Measurements from ENCODE around the gene LTBP4. TPM values are rescaled to one million over a fixed set of nuclear protein-coding genes. Genes with fewer than 3 reads are reported as not detected.
"Not testable (repeated sequence)": the region's sequence is repeated elsewhere in the genome, so short reads cannot be mapped to it uniquely, and the experiment has no call there.

The LTBP4 gene
- total RNA-seq, 1 donor from 2014 or later: 24.7 TPM

GRCh38 chr19:40650749-40651305 is 49.7 kb downstream of the LTBP4 start:
- Histone ChIP-seq H3K79me2 (ENCODE audit: low read depth) (no peaks in the 10 kb centered on the region), H4K20me1 (ENCODE audit: low read depth) (no peaks in the 10 kb centered on the region), H2AFZ (replicated peaks) (no peak overlapping the region), H3F3A (ENCODE audit: low read depth) (no peaks in the 10 kb centered on the region), H3K27me3 (no peaks in the 10 kb centered on the region), H3K4me3 (no peak overlapping the region), H3K9ac (no peak overlapping the region), H3K9me3 (ENCODE audit: low read depth) (no peaks in the 10 kb centered on the region), H3K4me2 (no peak overlapping the region), H3K4me1 (no peaks in the 10 kb centered on the region), H3K36me3 (no peaks in the 10 kb centered on the region), H3K27ac (no peak overlapping the region)
- Mint-ChIP-seq H3K4me1 (peaks cover 3% of the 10 kb centered on the region), H3K4me3 (no peak overlapping the region), H3K27me3 (ENCODE audit: insufficient read depth, low read depth) (peaks cover 7% of the 10 kb centered on the region), H3K9me3 (no peaks in the 10 kb centered on the region), H3K27ac (no peak overlapping the region), H3K36me3 (no peaks in the 10 kb centered on the region)
- DNase-seq (ENCODE audit: low spot score): no peak
- TF ChIP-seq EZH2 (IDR thresholded peaks at IDR 0.05) (no peak), CTCF (IDR thresholded peaks at IDR 0.05) (no peak), EZH2phosphoT487 (IDR thresholded peaks at IDR 0.05) (no peak)

DNA sequence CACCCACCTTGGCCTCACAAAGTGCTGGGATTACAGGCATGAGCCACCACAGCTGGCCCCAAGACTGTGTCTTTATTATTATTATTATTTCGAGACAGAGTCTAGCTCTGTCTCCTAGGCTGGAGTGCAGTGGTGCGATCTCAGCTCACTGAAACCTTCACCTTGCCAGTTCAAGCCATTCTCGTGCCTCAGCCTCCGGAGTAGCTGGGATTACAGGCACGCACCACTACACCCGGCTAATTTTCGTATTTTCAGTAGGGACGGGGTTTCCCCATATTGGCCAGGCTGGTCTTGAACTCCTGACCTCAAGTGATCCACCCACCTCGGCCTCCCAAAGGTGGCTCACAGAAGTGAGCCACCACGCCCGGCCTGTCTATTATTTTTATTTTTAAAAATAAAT is 51.1 kb downstream of the LTBP4 start:
- H3F3A ChIP-seq (ENCODE audit: low read depth); H3K9me3 Mint-ChIP-seq; H3K36me3 ChIP-seq; H3K79me2 ChIP-seq (ENCODE audit: low read depth); H3K9me3 ChIP-seq (ENCODE audit: low read depth); H3K4me2 ChIP-seq; H4K20me1 ChIP-seq (ENCODE audit: low read depth); H3K4me3 Mint-ChIP-seq; H3K27ac ChIP-seq; H3K27ac Mint-ChIP-seq; H3K4me1 Mint-ChIP-seq; H3K4me1 ChIP-seq; H3K36me3 Mint-ChIP-seq; H3K27me3 Mint-ChIP-seq (ENCODE audit: insufficient read depth, low read depth); DNase-seq (ENCODE audit: low spot score); H3K4me3 ChIP-seq; H3K27me3 ChIP-seq; H2AFZ ChIP-seq (replicated peaks); H3K9ac ChIP-seq: not testable (repeated sequence)

DNA sequence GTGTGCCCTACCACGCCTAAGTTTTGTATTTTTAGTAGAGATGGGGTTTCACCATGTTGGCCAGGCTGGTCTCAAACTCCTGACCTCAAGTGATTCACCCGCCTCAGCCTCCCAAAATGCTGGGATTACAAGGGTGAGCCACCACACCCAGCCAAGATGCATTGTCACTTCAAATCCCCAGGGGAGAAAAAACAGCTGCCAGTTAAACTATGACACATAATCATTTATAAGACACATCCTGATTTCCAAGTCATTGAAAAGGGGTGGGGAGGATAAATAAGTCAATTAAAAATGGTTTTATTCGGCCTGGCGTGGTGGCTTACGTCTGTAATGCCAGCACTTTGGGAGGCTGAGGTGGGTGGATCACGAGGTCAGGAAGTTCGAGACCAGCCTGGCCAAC is 54.5 kb downstream of the LTBP4 start:
- H3K27ac Mint-ChIP-seq; H3K4me1 ChIP-seq; H3K36me3 ChIP-seq; H3K4me3 ChIP-seq; H3K4me3 Mint-ChIP-seq; H3K27ac ChIP-seq; H3K9me3 ChIP-seq (ENCODE audit: low read depth); H3K4me1 Mint-ChIP-seq; DNase-seq (ENCODE audit: low spot score); H3K9ac ChIP-seq; H3K4me2 ChIP-seq; H3K9me3 Mint-ChIP-seq; H2AFZ ChIP-seq (replicated peaks); H3K27me3 ChIP-seq; H3F3A ChIP-seq (ENCODE audit: low read depth); H3K36me3 Mint-ChIP-seq; H4K20me1 ChIP-seq (ENCODE audit: low read depth); H3K79me2 ChIP-seq (ENCODE audit: low read depth): not testable (repeated sequence)
- peaks cover 13% of the 10 kb centered on the region for H3K27me3 Mint-ChIP-seq (ENCODE audit: insufficient read depth, low read depth)

GRCh38 chr19:40658031-40658430 is 56.9 kb downstream of the LTBP4 start:
- no peak overlapping the region for H3K4me3 ChIP-seq
- H3K4me1 Mint-ChIP-seq: no peaks in the 10 kb centered on the region
- no peaks in the 10 kb centered on the region for H3K36me3 Mint-ChIP-seq
- no peak for TF ChIP-seq EZH2phosphoT487 (IDR thresholded peaks at IDR 0.05)
- TF ChIP-seq CTCF (IDR thresholded peaks at IDR 0.05): no peak
- TF ChIP-seq EZH2 (IDR thresholded peaks at IDR 0.05): no peak
- H3F3A ChIP-seq (ENCODE audit: low read depth): no peaks in the 10 kb centered on the region
- no peaks in the 10 kb centered on the region for H3K4me1 ChIP-seq
- no peak overlapping the region for H2AFZ ChIP-seq (replicated peaks)
- no peak overlapping the region for H3K27ac ChIP-seq
- H4K20me1 ChIP-seq (ENCODE audit: low read depth): no peaks in the 10 kb centered on the region
- H3K4me2 ChIP-seq: no peak overlapping the region
- no peaks in the 10 kb centered on the region for H3K9me3 Mint-ChIP-seq
- H3K9me3 ChIP-seq (ENCODE audit: low read depth): no peaks in the 10 kb centered on the region
- no peak overlapping the region for H3K9ac ChIP-seq
- no peaks in the 10 kb centered on the region for H3K36me3 ChIP-seq
- no peak overlapping the region for H3K27ac Mint-ChIP-seq
- no peak for DNase-seq (ENCODE audit: low spot score)
- no peaks in the 10 kb centered on the region for H3K27me3 ChIP-seq
- H3K4me3 Mint-ChIP-seq: no peak overlapping the region
- no peaks in the 10 kb centered on the region for H3K79me2 ChIP-seq (ENCODE audit: low read depth)
- peaks cover 10% of the 10 kb centered on the region for H3K27me3 Mint-ChIP-seq (ENCODE audit: insufficient read depth, low read depth)
